ENCODE measurements around the gene ZNF687.

ZNF687 gene

DNA sequence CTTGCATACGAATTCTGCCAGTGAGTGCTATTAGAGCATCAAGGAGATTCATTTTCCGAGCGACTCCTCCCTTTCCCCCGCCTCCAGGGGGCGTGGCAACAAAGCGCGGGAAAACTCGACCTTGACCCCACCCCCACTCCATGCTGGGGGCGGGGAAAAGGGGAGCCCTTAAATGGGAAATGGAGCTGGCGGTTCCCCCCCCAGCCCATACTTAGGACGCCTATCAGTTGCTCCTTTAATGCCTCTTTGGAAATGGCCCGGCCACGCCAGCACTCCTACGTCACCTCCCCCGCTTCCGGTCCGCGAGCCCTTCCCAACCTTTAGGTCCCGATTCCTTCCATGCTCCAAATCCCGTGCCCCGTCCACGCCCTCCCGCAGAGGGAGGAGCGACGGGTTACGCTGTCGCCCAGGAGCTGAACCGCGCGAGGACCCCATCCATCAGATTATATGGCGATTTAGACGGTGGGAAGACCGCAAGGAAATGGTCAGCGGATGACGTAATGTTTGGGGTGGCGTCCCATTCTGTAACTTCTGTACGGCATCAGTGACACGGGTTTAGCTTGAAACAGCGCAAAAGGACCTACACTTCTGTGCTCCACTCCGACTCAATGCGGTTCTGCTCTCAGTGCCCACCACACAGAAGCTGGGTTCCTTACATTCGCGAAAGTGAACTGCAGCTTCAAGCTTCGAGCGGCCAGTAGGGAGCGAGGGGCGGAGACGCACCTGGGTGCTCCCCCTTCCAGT is 702 bp upstream of the ZNF687 start:
- DNase-seq: peak; percentile 96 to 97

DNA sequence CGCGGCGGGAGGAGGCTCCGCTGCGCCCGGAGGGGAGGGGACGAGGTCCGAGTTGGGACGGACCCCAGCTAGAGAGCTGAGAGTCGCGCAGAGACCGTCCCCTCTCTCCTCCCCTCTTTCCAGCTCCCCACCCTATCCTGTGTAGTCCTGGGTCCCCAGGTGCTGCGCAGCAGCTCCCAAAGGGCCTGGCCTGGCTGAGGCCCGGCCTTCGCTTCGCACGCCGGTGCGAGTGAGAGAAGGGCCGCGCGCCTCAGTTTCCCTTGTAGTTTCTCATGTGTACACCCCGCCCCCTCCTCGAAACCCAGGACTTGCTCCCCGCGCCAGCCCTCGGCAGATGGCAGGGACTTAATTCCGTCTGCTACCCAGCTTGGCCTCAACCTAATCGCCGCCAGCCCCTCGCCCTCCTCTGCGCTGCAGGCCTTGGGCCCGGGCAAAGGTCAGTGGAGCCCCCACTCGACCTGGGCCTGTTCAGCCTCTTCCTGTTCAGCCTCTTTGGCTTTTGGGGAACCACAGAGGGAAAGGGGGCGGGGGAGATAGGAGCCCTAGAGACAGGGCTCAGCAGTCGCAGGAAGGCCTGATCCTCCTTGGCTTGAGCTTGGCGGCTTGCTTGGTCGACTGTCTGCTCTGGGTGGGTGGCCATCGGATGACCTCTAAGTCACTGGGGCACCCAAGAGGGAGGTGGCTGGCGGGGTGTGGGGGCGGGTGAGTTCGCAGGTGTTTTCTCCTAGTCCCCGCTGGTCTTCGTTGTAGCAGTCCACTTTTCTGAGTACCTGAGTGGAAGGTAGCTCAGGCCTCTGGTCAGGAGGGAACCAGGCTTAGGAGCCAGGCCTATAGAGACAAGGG is 1.0 kb downstream of the ZNF687 start:
- peak; percentile 16 to 33 for DNase-seq

DNA sequence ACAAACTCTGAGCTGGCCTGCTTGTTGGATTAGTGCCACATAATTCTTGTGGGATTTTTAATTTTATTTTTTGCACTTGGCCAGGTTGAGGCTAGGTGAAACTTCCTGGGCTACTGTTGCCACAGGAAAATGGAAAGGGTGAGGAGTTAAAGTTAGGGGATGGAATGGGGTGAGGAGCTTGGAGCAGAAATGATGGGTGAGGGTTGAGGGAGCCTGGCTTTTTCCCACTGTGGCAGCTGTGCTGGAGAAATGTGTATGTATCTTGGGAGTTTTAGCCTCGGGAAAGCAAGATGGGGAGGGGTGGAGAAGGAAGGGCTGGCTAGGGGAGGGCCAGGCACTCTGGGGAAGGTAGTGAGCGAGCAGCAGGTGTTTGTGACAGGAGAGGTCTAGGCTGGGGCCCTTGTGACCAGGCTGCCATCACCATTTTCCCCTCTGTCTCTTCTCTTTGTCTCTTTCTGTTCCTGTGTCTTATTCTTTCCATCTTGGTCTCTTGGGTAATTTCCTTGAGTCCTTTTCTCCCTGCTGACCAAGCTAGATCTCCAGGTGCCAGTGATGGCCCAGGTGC is 2.0 kb downstream of the ZNF687 start:
- DNase-seq: no peak

DNA sequence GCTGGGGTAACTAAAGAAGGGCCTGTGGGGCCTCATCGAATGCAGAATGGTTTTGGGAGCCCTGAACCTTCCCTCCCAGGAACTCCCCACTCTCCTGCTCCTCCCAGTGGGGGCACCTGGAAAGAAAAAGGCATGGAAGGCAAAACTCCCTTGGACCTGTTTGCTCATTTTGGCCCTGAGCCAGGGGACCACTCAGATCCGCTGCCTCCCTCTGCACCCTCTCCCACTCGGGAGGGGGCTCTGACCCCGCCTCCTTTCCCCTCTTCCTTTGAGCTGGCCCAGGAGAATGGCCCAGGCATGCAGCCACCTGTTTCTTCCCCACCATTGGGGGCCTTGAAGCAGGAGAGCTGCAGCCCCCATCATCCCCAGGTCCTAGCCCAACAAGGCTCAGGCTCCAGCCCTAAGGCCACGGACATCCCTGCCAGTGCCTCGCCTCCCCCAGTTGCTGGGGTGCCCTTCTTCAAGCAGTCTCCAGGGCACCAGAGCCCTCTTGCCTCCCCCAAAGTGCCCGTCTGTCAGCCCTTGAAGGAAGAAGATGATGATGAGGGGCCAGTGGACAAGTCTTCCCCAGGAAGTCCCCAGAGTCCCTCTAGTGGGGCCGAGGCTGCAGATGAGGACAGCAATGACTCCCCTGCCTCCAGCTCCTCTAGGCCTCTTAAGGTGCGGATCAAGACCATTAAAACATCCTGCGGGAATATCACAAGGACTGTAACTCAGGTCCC is 4.7 kb downstream of the ZNF687 start:
- no peak for DNase-seq

DNA sequence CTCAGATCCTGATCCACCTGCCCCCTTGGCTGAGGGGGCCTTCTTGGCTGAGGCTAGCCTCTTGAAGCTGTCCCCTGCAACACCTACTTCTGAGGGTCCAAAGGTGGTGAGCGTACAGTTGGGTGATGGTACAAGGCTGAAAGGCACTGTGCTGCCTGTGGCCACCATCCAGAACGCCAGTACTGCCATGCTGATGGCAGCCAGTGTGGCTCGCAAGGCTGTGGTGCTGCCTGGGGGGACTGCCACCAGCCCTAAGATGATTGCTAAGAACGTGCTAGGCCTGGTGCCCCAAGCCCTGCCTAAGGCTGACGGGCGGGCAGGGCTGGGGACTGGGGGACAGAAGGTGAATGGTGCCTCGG is 5.2 kb downstream of the ZNF687 start:
- DNase-seq: no peak

DNA sequence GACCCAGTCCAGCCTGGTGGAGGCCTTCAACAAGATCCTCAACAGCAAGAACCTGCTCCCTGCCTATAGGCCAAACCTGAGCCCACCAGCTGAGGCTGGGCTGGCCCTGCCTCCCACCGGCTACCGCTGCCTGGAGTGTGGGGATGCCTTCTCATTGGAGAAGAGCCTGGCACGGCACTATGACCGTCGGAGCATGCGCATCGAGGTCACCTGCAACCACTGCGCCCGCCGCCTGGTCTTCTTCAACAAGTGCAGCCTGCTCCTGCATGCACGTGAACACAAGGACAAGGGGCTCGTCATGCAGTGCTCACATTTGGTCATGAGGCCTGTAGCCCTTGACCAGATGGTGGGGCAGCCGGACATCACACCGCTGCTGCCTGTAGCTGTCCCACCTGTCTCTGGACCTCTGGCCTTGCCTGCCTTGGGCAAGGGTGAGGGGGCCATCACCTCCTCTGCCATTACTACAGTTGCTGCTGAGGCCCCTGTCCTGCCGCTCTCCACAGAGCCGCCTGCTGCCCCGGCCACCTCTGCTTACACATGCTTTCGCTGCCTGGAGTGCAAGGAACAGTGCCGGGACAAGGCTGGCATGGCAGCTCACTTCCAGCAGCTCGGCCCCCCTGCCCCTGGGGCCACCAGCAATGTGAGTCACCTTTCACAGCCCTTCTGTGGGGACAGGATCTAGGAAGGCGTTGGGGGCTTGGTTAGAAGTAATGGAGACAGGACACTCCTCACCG is 5.8 kb downstream of the ZNF687 start:
- DNase-seq: no peak

DNA sequence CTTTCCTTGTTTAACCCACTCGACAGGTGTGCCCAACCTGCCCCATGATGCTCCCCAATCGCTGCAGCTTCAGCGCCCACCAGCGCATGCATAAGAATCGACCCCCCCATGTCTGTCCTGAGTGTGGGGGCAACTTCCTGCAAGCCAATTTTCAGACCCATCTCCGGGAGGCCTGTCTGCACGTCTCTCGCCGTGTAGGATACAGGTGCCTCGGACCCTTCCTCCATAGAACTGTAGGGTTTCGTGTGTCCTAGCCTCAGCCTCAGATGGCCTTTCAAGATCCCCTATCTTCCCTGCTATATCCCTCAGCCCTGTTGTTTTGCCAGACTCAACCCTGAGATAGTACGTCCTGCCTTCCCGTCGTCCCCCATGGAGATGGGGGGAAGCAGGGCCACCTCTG is 6.4 kb downstream of the ZNF687 start:
- no peak for DNase-seq

DNA sequence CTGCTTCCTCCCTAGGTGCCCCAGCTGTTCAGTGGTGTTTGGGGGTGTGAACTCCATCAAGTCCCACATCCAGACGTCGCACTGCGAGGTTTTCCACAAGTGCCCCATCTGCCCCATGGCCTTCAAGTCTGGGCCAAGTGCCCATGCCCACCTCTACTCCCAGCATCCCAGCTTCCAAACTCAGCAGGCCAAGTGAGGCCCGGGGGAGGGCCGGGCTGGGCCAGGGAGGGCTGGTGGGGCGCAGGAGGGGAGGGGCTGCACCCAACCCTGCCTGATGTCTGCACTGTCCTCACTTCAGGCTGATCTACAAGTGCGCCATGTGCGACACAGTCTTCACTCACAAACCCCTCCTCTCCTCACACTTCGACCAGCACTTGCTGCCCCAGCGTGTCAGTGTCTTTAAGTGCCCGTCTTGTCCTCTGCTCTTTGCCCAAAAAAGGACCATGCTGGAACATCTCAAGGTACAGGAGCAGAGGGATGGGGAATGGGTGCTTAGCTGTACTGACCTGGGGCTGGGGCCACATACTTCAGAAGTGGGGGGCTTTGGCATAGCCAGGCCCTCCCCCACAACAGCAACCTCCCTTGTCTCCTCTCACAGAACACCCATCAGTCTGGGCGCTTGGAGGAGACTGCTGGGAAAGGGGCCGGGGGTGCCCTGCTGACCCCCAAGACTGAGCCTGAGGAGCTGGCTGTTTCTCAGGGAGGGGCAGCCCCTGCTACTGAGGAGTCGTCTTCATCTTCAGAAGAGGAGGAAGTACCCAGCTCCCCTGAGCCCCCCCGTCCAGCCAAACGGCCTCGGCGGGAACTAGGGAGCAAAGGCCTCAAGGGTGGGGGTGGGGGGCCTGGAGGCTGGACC is 7.2 kb downstream of the ZNF687 start:
- no peak for DNase-seq

DNA sequence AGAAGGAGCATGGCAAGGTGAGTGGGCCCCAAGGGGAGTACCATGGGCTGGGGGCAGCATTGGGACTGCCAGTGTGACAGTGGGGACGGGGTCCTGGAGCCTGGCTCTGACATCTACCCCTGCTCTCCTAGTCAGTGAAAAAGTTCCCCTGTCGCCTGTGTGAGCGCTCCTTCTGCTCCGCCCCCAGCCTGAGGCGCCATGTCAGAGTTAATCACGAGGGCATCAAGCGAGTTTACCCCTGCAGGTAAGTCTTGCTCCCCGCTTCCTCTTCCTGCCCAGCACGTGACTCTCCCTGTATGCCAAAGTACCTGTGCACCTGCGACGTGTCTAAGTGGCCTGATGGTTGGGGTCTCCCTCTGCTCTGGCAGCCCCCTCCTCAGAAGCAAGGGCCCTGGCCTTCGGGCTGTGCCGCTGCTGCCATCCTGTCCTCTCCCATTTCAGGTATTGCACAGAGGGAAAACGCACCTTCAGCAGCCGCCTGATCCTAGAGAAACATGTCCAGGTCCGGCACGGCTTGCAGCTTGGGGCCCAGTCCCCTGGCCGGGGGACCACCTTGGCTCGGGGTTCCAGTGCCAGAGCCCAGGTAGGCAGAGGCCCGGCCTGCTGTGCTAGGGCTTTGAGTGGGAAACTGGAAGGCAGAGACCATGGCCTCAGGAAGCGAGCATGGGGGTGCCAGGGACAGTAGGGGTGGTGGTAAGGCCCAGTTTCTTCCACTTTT is 8.1 kb downstream of the ZNF687 start:
- no peak for DNase-seq

DNA sequence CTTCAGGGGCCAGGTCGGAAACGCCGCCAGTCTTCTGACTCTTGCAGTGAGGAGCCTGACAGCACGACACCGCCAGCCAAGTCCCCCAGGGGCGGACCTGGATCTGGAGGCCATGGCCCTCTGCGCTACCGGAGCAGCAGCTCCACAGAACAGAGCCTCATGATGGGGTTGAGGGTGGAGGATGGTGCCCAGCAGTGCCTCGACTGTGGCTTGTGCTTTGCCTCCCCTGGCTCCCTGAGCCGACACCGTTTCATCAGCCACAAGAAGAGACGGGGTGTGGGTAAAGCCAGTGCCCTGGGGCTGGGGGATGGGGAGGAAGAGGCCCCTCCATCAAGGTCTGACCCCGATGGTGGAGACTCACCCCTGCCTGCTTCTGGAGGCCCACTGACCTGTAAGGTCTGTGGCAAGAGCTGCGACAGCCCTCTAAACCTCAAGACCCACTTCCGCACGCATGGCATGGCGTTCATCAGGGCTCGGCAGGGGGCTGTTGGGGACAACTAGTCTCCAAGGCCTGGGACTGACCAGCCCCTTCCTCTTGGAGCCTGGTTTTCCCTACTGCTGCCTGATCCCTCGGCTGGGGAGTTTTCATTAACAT is 8.7 kb downstream of the ZNF687 start:
- no peak for DNase-seq

DNA sequence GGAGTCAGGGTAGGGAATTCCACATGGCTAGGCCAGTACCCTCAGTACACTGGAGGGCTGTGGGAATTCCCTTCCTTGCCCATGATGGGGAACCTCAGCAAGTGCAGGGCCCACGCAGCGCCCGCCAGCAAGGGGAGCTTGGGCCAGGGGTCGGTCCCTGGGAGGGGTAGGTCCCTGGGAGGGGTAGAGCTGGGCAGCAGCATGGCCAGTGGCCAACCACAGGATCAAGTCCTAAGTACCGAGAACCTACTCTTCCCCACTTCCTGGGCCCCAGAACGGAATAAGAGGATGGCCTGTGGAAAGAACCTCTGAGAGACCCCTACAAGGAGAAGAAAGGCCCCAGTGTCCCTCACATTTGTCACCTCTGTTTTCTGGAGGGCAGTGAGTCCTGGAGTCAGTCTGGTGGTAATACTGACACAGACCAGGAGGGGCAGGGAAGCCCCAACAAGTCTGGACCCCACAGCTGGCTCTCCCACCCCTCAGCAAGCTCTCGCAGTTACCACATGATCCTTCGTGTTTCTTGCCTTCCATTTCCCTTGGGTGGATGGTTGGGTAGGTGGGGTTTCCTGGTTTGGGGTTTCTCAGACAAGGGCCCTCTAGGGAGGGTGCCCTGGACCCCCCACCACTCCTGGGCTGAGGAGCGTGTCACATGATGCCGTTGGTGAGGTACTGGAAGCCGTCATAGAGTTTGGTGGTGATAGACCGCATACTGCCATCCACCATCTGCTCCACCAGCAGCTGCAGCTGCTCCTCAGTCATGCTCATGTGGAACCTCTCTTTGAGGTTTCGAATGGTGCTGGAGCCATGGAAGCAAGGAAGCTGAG is 10.3 kb downstream of the ZNF687 start:
- no peak for DNase-seq

DNA sequence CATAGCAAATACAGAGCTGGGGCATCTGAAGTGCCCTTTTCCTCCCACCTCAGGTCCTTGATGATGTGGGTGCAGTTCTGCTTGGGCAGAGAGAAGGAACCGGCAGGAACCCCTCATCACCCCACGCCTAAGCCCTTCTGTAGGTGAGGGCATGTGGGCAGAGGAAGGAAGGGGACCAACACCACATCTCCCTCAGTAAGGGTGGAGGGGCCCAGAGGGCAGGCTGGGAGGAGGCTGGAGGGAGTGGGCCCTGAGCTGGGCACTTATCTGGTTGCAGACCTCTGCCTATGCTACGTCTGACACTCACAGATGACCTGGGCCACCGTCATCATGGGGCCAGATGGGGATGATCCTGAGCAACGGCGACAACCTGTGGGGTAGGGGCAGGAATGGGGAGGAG is 11.0 kb downstream of the ZNF687 start:
- DNase-seq: no peak

DNA sequence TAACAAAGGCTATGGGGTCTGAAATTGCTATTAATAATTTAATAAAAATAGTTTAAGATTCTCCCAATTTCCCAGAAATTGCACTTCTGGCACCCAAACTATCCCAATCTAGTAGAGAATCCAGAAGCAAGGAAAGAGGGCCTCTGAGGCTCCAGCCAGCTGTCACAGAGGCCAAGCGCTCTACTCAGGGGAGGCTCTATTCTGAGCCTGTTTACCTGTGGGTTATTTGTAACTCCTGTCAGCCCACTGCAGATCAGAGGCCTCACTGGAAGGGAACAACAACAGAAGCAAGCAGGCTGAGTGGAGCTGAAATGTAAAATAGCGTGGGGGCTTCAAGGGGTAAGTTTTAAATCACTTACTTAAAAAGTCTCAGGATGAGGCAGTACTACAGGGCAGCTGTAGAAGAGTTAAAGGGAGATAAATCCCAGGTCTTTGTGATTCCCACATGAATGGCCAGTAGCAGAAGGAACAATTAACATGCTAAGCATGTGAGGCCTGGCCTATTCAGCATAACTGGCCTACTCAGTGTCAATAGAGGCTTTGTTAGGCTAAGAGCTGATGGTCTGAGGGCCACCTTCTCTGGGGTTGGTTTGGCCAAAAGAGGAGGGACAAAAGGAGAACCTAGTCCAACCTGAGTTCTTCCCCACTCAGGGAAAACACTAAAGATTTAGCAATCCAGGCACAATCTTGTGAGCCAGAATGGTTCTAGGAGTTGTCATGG is 12.8 kb downstream of the ZNF687 start:
- DNase-seq: no peak

DNA sequence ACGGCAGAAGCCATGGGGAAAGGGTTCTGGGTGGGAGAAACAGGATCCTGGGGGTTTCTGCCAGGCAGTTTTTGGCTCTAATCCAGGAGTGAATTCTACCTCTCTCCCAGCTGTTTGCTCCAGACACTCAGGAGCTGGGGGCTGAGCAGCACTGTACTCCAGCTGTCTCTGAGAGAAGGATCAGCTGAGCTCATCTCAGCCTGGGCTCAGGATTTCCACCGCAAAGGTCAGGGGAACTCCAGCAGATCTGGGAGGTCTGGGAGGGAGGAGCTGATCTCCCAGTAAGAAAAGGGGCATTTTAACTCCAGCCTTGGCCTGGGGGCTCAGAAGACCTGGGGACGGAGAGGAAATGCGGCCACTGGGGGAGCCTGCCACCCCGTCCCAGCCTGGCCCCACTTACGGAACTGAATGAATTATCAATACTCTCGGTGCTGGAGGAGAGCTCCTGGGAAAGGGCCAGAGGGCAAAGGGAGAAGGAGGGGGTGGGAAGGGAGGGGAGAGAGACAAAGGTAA is 27.8 kb downstream of the ZNF687 start:
- no peak for DNase-seq

DNA sequence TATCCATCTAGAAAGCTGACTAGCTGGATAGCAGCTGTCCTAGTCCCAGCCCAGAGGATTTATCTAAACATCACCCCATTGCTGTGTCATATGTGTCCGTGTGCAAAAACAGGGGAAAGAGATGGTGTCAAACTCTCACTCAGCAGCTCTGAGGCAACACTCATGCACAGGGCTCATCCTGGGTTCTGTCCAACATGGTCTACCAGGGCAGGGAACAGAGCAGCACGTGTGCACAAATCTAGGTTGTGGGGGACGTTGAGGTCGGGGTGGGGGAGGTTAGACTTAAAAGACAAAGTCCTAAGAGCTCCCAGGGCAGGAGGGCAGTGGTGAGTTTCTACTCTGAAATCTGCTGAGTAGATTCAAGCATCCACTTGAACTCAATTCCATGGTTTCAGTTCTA is 28.9 kb downstream of the ZNF687 start:
- DNase-seq: no peak

DNA sequence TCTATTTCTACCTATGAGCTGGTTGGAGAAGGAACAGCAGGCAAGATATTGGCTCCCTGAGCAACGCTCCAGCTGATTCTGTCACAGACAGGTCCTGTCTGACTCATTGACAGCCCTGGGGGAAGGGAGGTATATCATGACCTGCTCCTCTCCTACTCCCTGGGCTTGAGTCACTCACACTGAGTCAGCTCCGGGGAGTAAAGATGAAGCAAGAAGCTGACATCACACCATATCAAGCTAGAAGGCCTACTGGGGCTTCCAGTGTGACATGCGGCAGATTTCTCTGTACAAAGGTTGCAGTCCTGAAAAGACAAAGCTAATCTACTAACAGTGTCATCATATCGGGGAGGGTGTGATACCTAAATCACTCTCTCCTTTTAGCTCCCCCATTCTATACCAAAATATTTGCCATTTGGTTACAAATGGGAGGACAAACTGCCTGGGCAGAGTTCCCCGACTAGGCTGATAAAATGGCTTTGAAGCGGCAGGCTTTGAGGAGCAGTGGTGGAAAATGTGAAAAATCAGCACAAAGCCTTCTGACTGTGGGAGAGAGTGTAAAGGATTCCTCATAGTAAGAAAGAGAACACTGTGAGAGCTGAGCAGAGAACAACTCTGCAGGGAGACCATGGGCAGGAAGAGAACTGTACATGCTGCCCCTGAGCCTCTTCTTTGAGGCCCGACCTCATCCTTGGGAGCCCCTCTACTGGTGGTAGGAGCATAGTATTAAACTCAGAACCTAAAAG is 29.7 kb downstream of the ZNF687 start:
- peak; percentile 81 to 87 for DNase-seq

DNA sequence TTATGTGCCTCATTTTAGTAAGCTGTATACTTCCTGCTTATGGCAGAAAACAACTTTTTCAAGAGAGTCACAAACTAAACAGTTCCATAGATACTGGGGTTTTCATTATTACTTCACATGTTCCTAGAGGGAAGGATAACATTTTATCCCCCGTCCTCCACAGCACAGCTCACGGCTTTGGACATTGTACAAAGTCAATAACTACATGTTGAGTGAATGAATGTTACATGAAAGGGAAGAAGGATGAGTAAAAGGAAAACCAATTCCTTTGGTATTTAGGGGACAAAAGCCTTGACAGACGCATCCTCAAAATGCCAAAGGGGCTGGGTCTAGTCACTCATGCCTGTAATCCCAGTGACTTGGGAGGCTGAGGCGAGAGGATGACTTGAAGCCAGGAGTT is 30.3 kb downstream of the ZNF687 start:
- DNase-seq: no peak

DNA sequence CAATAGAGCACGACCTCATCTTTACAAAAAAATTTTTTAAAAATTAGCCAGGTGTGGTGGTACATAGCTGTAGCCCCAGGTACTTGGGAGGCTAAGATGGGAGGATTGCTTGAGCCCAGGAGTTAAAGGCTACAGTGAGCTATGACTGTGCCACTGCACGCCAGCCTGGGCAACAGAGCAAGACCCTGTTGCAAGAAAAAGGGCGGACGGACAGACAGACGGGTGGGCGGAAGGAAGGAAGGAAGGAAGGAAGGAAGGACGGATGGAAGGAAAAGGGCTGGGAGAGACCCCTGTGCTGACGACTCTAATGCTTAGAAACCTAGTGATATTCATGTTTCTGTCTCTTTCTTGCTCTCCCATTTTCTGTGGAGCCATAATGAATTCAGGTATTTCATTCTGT is 30.7 kb downstream of the ZNF687 start:
- no peak for DNase-seq
